GM18951 (cell line): ENCODE results near the gene PCSK4.

Experiments used
- POLR2A ChIP-seq: IDR thresholded peaks from 4 replicates; pipeline ENCODE4 v1.6.1; 2011; ENCODE audit warnings: mild to moderate bottlenecking; ENCODE audit not compliant: insufficient read length, insufficient read depth; ENCODE audit errors: extremely low read depth
- in situ Hi-C: fragments of 300-500 bp; cut with MboI; formaldehyde crosslinking; loops from one replicate; pipeline ENCODE4 v1.12.0; 2022; ENCODE audit warnings: low sequenced_read_pairs, mixed read lengths, inconsistent platforms; ENCODE audit not compliant: unreplicated experiment

The PCSK4 gene

GRCh38 chr19:1490311-1491113 is at the start of gene PCSK4:
Gene PCSK4 (minus strand): TSS chr19:1490350. CDS start chr19:1490346, 4 bp downstream.
- in situ Hi-C loops: no loop called here
- no peak for TF ChIP-seq POLR2A

DNA sequence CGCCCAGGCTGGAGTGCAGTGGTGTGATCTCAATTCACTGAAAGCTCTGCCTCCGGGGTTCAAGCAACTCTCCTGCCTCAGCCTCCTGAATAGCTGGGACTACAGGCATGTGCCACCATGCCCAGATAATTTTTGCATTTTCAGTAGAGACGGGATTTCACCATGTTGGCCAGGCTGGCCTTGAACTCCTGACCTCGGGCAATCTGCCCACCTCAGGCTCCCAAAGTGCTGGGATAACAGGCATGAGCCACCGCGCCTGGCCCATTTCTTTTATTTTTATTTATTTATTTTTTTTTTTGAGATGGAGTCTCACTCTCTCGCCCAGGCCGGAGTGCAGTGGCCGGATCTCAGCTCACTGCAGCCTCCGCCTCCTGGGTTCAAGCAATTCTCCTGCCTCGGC is 49.6 kb upstream of the PCSK4 start:
- in situ Hi-C loops: loop anchor here (25.0 kb wide), 1 partner anchor 248 kb away; no protein-coding TSS in a partner anchor

DNA sequence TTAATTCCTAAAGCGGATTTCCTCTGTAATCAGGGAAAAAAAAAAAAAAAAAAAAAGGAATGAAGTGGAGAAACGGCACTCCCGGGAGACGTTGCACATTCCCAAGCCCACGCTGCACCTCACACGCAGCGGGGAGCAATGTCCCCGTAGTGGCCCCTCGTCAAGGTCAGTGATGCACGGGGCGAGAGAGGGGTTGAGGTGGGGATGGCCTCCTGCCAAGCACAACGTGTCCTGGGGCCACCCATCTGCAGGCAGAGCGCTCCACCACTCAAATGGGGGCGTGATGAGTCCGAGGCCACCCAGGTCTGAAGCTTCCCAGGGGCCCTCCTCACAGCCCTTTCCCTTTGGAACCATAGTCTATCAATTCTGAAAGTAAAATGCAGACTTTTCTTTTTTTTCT is 48.8 kb upstream of the PCSK4 start:
- in situ Hi-C loops: loop anchor here (25.0 kb wide), 1 partner anchor 248 kb away; no protein-coding TSS in a partner anchor
- TF ChIP-seq POLR2A: no peak

GRCh38 chr19:1535699-1536098 is 45.5 kb upstream of the PCSK4 start:
- in situ Hi-C loops: loop anchor here (25.0 kb wide), 1 partner anchor 252 kb away; no protein-coding TSS in a partner anchor

DNA sequence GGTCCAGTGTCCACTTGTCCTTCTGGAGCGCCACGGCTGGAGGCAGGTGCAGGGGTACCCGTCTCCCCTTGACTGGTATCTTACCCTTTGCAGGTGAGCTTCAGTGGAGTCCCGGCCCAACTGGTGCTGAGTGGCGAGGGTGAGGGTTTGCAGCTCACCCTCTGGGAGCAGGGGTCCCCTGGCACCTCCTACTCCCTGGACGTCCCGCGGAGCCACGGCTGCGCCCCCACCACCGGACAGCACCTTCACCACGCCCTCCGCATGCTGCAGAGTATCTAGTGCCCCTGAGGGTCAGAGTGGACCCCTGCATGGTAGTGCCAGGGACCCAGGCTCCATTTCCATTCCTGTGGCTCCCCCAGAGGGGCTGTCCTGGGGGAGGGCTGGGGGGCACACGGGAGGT is 44.8 kb upstream of the PCSK4 start:
- in situ Hi-C loops: loop anchor here (25.0 kb wide), 1 partner anchor 252 kb away; no protein-coding TSS in a partner anchor
- TF ChIP-seq POLR2A: no peak

DNA sequence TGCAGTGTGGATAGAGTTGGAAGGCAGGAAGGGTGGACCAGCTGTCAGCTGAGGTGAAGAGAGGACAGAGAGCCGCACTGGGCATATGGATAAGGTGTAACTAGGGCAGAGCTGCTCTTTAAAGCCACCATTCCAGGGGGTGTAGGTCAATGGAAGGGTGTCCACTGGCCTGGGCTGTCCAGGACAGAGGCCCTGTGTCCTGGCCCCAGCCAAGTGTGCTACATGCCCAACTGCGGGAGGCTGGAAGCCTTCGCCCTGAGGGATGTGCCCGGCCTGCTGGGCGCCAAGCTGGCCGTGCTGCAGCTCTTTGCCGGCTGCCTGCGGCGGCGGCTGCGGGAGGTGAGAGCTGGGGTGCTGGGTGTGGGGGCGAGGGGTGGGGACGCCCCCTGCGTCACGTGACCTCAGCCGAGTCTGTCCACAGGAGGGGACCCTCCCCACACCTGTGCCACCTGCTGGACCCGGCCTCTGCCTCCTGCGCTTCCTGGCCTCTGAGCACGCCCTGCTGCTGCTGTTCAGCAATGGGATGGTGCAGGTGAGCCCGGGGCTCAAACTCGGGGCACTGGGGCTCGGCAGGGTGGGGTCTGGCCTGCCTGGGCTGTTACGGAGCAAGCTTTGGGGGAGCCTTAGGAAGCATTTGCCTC is 43.5 kb upstream of the PCSK4 start:
- TF ChIP-seq POLR2A: no peak
- in situ Hi-C loops: loop anchor here (25.0 kb wide), 1 partner anchor 254 kb away; no protein-coding TSS in a partner anchor

DNA sequence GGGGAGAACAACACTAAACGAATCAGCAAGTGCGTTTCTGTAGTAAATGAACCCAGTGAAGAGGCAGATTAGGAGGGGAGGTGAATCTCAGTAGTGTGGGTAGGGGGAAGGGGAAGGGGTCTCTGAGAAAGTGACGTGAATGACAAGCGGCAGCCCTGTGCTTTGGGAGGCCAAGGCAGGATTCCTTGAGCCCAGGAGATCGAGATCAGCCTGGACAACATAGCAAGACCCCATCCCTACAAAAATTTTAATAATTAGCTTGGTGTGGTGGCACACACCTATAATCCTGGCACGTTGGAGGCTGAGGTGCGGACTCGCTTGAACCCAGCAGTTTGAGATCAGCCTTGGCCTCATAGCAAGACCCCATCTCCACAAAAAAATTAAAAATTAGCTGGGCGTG is 41.9 kb upstream of the PCSK4 start:
- in situ Hi-C loops: loop anchor here (25.0 kb wide), 1 partner anchor 255 kb away; no protein-coding TSS in a partner anchor
- no peak for TF ChIP-seq POLR2A

DNA sequence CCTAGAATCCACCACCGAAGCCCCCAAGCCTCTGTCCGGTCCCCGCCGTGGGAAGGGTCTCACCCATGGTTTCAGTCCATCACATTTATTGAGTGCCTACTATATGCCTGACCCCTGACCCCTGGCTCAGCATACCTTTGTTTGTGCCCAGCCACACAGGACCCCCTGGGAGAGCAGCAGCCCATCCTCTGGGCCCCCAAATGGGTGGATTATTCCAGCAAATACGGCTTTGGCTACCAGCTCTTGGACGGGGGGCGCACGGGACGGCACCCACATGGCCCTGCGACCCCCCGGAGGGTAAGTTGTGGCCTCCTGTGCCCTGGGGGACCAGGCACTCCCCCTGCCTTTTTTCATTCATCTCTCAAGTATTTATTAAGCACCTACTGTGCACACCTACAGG is 41.4 kb upstream of the PCSK4 start:
- in situ Hi-C loops: loop anchor here (25.0 kb wide), 1 partner anchor 256 kb away; no protein-coding TSS in a partner anchor
- no peak for TF ChIP-seq POLR2A

- in situ Hi-C loops: loop anchor here (25.0 kb wide), 1 partner anchor 256 kb away; no protein-coding TSS in a partner anchor
Observed at GRCh38 chr19:1530856-1531255, 40.7 kb upstream of the PCSK4 start.

- in situ Hi-C loops: loop anchor here (25.0 kb wide), 1 partner anchor 258 kb away; no protein-coding TSS in a partner anchor
- TF ChIP-seq POLR2A: no peak
Observed at GRCh38 chr19:1529430-1529816, 39.3 kb upstream of the PCSK4 start.

DNA sequence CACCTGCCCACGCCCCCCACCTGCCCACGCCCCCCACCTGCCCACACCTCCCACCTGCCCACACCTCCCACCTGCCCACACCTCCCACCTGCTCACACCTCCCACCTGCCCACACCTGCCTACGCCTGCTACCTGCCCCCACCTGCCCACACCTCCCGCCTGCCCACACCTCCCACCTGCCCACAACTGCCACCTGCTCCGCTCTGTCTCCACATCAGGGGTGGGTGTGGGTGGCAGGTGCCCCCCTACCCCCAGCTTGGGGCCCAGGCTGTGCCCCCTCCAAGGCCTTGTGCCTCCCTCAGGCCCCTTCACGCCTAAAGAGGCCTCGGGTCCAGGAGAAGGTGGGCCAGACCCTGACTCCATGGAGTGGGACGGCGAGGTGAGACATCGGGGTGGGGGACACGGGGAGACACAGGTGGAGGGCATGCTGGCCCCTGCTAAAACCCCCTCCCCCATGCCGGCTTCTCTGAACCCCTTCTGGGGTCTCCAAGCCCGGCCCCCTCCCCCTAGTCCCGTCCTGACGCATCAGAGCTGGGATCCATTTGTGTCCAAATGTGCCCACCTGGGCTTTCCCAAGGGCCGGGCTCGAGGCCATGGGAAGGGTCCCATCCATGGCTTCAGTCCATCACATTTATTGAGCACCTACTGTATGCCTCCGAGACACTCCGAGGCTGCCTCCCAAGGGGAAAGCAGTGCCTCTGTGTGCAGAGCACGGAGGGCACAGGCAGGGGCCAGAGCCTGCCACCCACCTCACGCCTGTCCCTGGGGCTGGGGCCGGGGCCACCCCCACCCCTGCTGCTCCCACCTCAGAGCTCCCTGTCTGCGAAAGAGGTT is 38.7 kb upstream of the PCSK4 start:
- in situ Hi-C loops: loop anchor here (25.0 kb wide), 1 partner anchor 258 kb away; no protein-coding TSS in a partner anchor
- no peak for TF ChIP-seq POLR2A

DNA sequence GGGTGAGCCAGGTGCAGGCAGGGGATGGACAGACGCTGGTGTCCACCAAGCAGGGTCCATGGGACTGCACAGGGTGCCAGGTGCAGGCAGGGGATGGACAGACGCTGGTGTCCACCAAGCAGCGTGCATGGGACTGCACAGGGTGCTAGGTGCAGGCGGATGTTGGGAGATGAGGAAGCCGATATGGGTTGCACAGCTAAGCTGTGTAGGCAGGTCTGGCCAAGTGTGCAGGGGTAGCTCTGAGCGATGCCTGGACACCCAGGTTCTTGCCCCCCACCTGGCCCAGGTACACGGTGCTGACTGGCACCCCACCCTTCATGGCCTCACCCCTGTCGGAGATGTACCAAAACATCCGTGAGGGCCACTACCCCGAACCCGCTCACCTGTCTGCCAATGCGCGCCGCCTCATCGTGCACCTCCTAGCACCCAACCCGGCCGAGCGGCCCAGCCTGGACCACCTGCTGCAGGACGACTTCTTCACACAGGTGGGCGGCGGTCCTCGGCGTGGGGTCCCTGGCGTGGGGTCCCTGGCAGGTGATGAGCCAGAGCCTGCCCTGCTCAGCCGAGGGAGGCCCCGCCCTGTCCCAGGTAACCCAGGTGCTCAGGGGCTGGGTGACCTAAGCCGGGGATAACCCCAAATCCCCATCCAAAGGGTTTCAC is 37.6 kb upstream of the PCSK4 start:
- TF ChIP-seq POLR2A: no peak
- in situ Hi-C loops: loop anchor here (25.0 kb wide), 1 partner anchor 260 kb away; no protein-coding TSS in a partner anchor

DNA sequence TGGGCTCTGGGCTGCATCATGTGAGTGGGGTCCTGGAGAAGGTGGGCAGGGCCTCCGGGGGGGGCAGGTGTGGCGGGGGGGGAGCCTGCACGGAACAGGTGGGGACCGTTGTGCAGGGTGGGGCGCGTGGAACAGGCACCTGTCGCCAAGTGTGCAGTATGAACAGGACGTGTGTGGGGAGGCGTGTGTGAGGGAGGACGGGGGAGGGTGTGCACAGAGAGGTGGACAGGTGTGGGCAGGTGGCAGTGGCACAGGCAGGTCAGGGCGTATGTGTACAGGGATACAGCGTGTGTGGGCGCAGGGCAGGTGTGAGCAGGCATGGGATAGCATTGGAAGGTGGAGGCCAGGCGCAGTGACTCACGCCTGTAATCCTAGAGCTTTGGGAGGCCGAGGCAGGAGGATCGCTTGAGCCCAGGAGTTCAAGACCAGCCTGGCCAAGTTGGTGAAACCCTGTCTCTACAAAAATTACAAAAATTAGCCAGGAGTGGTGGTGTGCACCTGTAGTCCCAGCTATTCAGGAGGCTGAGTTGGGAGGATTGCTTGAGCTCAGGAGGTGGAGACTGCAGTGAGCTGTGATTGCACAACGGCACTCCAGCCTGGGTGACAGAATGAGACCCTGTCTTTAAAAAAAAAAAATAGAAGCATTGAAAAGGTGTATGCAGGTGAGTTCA is 37.0 kb upstream of the PCSK4 start:
- no peak for TF ChIP-seq POLR2A
- in situ Hi-C loops: loop anchor here (25.0 kb wide), 1 partner anchor 260 kb away; no protein-coding TSS in a partner anchor
